K562 (cell line): ENCODE measurements around the gene CAVIN1. TPM values are rescaled to one million over a fixed set of nuclear protein-coding genes. Genes with fewer than 3 reads are reported as not detected.
A peak's percentile ranks its signal among the peaks of the same experiment; 100 is the strongest.

Experiments
- ARID3A ChIP-seq: IDR thresholded peaks from 2 replicates; pipeline ENCODE4 v1.6.1; 2012; ENCODE audit warnings: low read depth, low read length, improper control_type of control experiment, borderline replicate concordance
- C11orf30 ChIP-seq: fragments of 450-650 bp; IDR thresholded peaks from 2 replicates; pipeline ENCODE4 v1.6.1; 2016; ENCODE audit warnings: low read depth, mild to moderate bottlenecking
- CEBPG ChIP-seq, 3 experiments: fragments of 200-800 bp in 1 of 3; sonication (Bioruptor generic) in 1 of 3; sonication (generic) in 1 of 3; formaldehyde crosslinking in 1 of 3; IDR thresholded peaks in 2 of 3; conservative IDR thresholded peaks in 1 of 3; 2 replicates each; pipeline versions ENCODE4 v1.6.1 to v1.8.0; 2016 to 2022; ENCODE audit warnings: missing compliant biosample characterization in 2 of 3, missing genetic modification characterization in 2 of 3, mild to moderate bottlenecking in 1 of 3, missing genetic modification reagents in 1 of 3
- DPF2 ChIP-seq: fragments of 450-650 bp; IDR thresholded peaks from 2 replicates; pipeline ENCODE4 v1.6.1; 2016
- EHMT2 ChIP-seq: fragments of 450-650 bp; IDR thresholded peaks from 2 replicates; pipeline ENCODE4 v1.6.1; 2018; ENCODE audit warnings: antibody characterized with exemption
- ETS1 ChIP-seq: conservative IDR thresholded peaks from 2 replicates; pipeline ENCODE4 v1.6.1; 2011; ENCODE audit warnings: low read depth, mild to moderate bottlenecking, low read length; ENCODE audit not compliant: control insufficient read depth
- MAFF ChIP-seq: IDR thresholded peaks from 2 replicates; pipeline ENCODE4 v1.6.1; 2012; ENCODE audit warnings: low read length, improper control_type of control experiment
- MAFK ChIP-seq: IDR thresholded peaks from 2 replicates; pipeline ENCODE4 v1.6.1; 2011; ENCODE audit warnings: low read length, improper control_type of control experiment
- MED1 ChIP-seq: sonication (generic); formaldehyde crosslinking; IDR thresholded peaks from 2 replicates; pipeline ENCODE4 v1.8.1; 2023; ENCODE audit warnings: missing genetic modification reagents, borderline replicate concordance
- NFE2 ChIP-seq: IDR thresholded peaks from 2 replicates; pipeline ENCODE4 v1.6.1; 2014; ENCODE audit warnings: antibody characterized with exemption, low read depth
- REST ChIP-seq, 2 experiments: fragments of 450-650 bp; formaldehyde crosslinking in 1 of 2; IDR thresholded peaks; 2 replicates each; pipeline versions ENCODE4 v1.4.0 to v1.6.1; 2014 to 2020; ENCODE audit warnings: mild to moderate bottlenecking in 2 of 2, borderline replicate concordance in 1 of 2, low read depth in 1 of 2
- SAP30 ChIP-seq: fragments of 200-600 bp; sonication (generic); IDR thresholded peaks from 2 replicates; pipeline ENCODE4 v1.6.1; 2012; ENCODE audit warnings: borderline replicate concordance, low read depth, mild to moderate bottlenecking, moderate library complexity, low read length, control low read depth, inconsistent platforms; ENCODE audit not compliant: insufficient read depth, poor library complexity, severe bottlenecking
- TAF9B ChIP-seq: fragments of 450-650 bp; IDR thresholded peaks from 2 replicates; pipeline ENCODE4 v1.6.1; 2018; ENCODE audit warnings: mild to moderate bottlenecking; ENCODE audit not compliant: partially characterized antibody
- YY1 ChIP-seq, 3 experiments: IDR thresholded peaks; 2 replicates each; pipeline ENCODE4 v1.6.1; 2011; ENCODE audit warnings: low read length in 2 of 3, mild to moderate bottlenecking in 2 of 3, moderate library complexity in 2 of 3, borderline replicate concordance in 1 of 3, control low read depth in 1 of 3, low read depth in 1 of 3; ENCODE audit not compliant: insufficient read depth in 3 of 3, insufficient replicate concordance in 2 of 3, control insufficient read depth in 1 of 3, insufficient read length in 1 of 3; ENCODE audit errors: extremely low read depth in 1 of 3
- ZNF316 ChIP-seq: fragments of 450-650 bp; IDR thresholded peaks from 2 replicates; pipeline ENCODE4 v1.6.1; 2016
- polyA plus RNA-seq, 8 experiments: library from polyadenylated mRNA; depleted of rRNA in 4 of 8; stranded (reverse) in 5 of 8; unstranded in 3 of 8; fragments of >200 nt; fragmentation: Nextera tagmentation in 2 of 8; fragmentation: Illumina TruSeq in 1 of 8; extraction: Ambion mirVana in 2 of 8; extraction: Trizol in 1 of 8; gene quantifications; 2 replicates each; pipeline versions ENCODE4 v1.2.1 to v1.2.3, GENCODE V29; 2011 to 2014; ENCODE audit warnings: inconsistent platforms in 1 of 8, missing spikeins in 1 of 8
- total RNA-seq, 7 experiments: library from RNA; depleted of rRNA in 6 of 7; stranded (reverse); fragments of >200 nt in 6 of 7; fragmentation: Illumina TruSeq in 2 of 7; extraction: Trizol in 2 of 7; gene quantifications; 2 replicates each; pipeline versions ENCODE4 v1.2.1 to v1.2.3, GENCODE V29; 2011 to 2021; ENCODE audit warnings: low replicate concordance in 1 of 7

The CAVIN1 gene
- total and polyA plus RNA-seq, 9 of the 15 experiments (the other 6 are each of a cell fraction or from before 2014, with no cell fraction given) = 6.8 to 162 (median 74.5) TPM

- peak; percentile 96 for TF ChIP-seq REST (IDR thresholded peaks at IDR 0.05; ENCODE audit: borderline replicate concordance)
- TF ChIP-seq REST (CRISPR knock-in tag; IDR thresholded peaks at IDR 0.05; ENCODE audit: low read depth) = peak; percentile 78
- TF ChIP-seq MAFF = peak; percentile 80
- TF ChIP-seq MED1 (CRISPR knock-in tag) = no peak
- TF ChIP-seq DPF2 = peak; percentile 6; the same call in 1 of the 2 replicates
- TF ChIP-seq C11orf30 = peak; percentile 89
- peak; percentile 71 for TF ChIP-seq MAFK
- peak; percentile 70 for TF ChIP-seq EHMT2
- TF ChIP-seq ETS1 = no peak
- TF ChIP-seq YY1 (IDR thresholded peaks at IDR 0.05; ENCODE audit: borderline replicate concordance in 1 of 3, control insufficient read depth in 1 of 3, extremely low read depth in 1 of 3, insufficient read depth in 3 of 3, insufficient read length in 1 of 3, insufficient replicate concordance in 2 of 3, low read depth in 1 of 3, low read length in 2 of 3) = peak in 1 of 3 experiments; percentile 30
- TF ChIP-seq ARID3A = peak; percentile 85; the same call in 1 of the 2 replicates
- TF ChIP-seq ZNF316 = peak; percentile 96
- peak; percentile 52 for TF ChIP-seq SAP30
- no peak for TF ChIP-seq CEBPG (CRISPR knock-in tag; IDR thresholded peaks at IDR 0.05)
- peak in 1 of 2 experiments; percentile 58; a peak in 2 of 4 replicates for TF ChIP-seq CEBPG (tag; conservative IDR thresholded peaks at IDR 0.05 in 1 of 2, IDR thresholded peaks at IDR 0.05 in 1 of 2)
- peak; percentile 93 for TF ChIP-seq NFE2
- TF ChIP-seq TAF9B = peak; percentile 0
Observed at GRCh38 chr17:42459801-42460281, 36.8 kb upstream of the CAVIN1 start (continued).
